GM18861 (cell line): Measurements from ENCODE around the gene SOX30.

Experiments
- ATAC-seq: cut with Tn5 transposase; IDR thresholded peaks from one replicate; pipeline ENCODE4 v1.9.1; 2021; ENCODE audit not compliant: unreplicated experiment

The SOX30 gene

DNA sequence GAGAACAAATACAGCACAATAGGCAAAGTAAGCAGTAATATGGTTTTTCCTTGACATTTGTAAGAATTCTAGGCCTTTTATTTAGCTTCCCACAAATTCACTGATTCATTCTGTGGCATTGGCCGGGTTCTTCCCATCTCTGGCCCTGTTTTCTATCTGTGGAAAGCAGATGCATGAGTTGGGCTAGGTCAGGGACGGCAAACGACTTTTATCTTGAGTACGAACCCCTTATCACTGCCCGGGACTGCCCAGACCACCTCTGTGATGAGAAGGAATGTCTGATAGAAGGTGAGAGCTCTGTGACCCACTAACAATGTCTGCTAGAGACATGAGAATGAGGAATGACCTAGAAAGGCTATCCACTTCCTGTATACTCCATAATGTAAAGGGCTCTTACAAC is 41.2 kb downstream of the SOX30 start:
- ATAC-seq: no peak

- ATAC-seq: no peak
These were observed 43.2 kb downstream of the SOX30 start for GRCh38 chr5:157608972-157609565.

- ATAC-seq: no peak
These were observed 44.7 kb downstream of the SOX30 start for GRCh38 chr5:157607371-157608161.

- ATAC-seq: no peak
These were observed 46.2 kb downstream of the SOX30 start for GRCh38 chr5:157606046-157606445.

GRCh38 chr5:157603333-157604190 is 48.7 kb downstream of the SOX30 start:
- ATAC-seq: peak; percentile 33

GRCh38 chr5:157602505-157602904 is 49.7 kb downstream of the SOX30 start:
- ATAC-seq: peak; percentile 35

- no peak for ATAC-seq
These were observed 52.0 kb downstream of the SOX30 start for GRCh38 chr5:157600252-157600651.

- no peak for ATAC-seq
These were observed 52.7 kb downstream of the SOX30 start for GRCh38 chr5:157599565-157599964.

GRCh38 chr5:157598350-157598936 is 53.8 kb downstream of the SOX30 start:
- ATAC-seq: peak; percentile 33

- no peak for ATAC-seq
These were observed 55.0 kb downstream of the SOX30 start for GRCh38 chr5:157597277-157597676.

GRCh38 chr5:157596487-157596886 is 55.8 kb downstream of the SOX30 start:
- peak; percentile 57 for ATAC-seq

- ATAC-seq: no peak
These were observed 57.4 kb downstream of the SOX30 start for GRCh38 chr5:157594675-157595459.

- ATAC-seq: no peak
These were observed 58.0 kb downstream of the SOX30 start for GRCh38 chr5:157594257-157594656.

DNA sequence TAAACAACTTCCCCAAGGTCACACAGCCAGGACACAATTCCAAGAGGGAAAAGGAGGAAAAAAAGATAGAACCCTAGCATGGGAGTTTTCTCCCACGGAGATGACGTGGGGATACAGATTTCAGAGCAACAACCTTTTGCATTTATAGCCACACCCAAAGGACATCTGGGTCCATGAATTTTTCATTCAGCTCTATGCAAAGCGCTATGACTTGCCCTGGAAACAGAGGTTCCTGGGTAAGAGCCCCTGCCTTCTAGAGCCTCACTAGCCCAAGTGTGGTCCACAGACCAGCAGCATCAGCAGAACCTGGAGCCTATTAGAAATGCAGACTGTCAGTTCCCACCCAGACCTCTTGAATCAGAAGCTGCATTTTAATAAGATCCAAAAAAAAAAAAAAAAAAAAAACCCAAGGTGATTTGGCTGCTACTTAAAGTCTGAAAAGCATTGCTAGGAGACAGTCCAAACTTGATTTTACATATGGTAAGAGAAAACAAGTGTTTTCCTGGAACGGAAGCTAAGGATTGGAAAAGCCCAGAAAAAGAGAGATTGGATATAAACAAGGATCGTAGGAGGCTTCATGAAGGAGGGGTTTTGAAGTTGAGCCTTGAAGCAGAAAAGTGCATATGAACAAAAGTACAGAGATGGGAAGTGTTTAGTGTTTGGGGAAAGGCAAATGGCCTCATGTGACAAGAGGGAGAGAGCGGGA is 59.0 kb downstream of the SOX30 start:
- ATAC-seq: no peak

- no peak for ATAC-seq
These were observed 59.6 kb downstream of the SOX30 start for GRCh38 chr5:157592594-157592993.

DNA sequence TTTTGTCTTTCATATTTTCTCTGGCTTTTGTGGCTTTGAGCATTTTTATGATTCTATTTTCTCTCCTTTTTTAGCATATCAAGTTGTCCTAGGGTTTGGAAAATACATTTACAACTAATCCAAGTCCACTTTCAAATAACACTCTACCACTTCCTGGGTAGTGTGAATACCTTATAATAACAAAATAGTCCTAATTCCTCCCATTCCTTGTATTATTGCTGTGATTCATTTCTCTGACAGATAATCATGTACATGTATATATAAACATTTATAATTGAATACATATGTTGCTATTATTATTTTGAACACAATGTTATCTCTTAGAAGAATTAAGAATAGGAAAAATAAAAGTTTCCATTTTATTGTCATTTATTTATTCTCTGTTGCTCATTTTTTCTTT is 61.8 kb downstream of the SOX30 start:
- no peak for ATAC-seq

GRCh38 chr5:157584628-157585027 is 67.6 kb downstream of the SOX30 start:
- no peak for ATAC-seq

- ATAC-seq: no peak
These were observed 69.3 kb downstream of the SOX30 start for GRCh38 chr5:157582731-157583620.

DNA sequence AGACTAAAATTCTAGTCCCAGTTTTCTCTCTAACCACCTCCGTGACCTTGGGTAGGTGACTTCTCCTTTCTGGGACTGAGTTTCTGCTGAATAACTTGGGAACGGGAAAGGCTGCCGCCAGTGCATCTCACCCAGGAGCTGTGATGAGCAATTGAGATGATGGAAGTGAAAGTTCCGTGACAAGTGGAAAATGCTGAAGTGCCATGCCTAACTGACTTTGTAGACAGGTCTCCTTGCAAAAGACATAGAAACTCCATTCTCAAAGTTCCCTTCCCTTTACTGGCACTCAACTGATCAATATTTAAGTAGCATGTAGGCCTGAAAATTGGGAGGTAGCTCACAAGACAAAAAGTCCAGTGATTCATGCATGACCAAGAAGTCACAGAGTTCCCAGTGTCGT is 70.3 kb downstream of the SOX30 start:
- no peak for ATAC-seq
